Heart left ventricle (tissue), 13 donors: ENCODE data around the gene NREP.

ENCODE experiments used
- POLR2A ChIP-seq, 2 donors: fragments of 450-650 bp; IDR thresholded peaks; one replicate each; pipeline ENCODE4 v1.6.1; 2017; ENCODE audit warnings: antibody characterized with exemption in 2 of 2, mild to moderate bottlenecking in 2 of 2, moderate library complexity in 2 of 2
- TF ChIP-seq, protein P1 (sequence below), 12 donors: fragments of 200-600 bp; sonication (generic) in 4 of 12; IDR thresholded peaks; one replicate each; pipeline versions ENCODE4 v1.5.0 to v1.8.0; 2018 to 2022; ENCODE audit warnings: antibody characterized with exemption in 12 of 12, mild to moderate bottlenecking in 5 of 12
- donor health status: ischemic (EF 13 %, LVEDD 7.1; RV severe dilation, severe dysfunction).
- donor health status: DM: no; HTN: yes; CAD: no.
- donor health status: DM: no; HTN: no; CAD: no.
- donor health status: ischemic (EF 25% LVEDD 6.9; RV normal size, moderate dysfunction).
- donor health status: ischemic (EF 25% LVEDD 5.7; RV mildly dilated, moderate dysfunction).
- donor health status: ischemic (EF 35%, LVEDD 5.7; RV mildly dilated, moderate dysfunction).
- donor health status: nonischemic (EF 11% LVEDD 7.7; RV severe dilation, severe dysfunction).
- donor health status: DM: yes; HTN: yes; CAD: no.
- donor health status: PGD.
- donor health status: ischemic (EF 29% LVEDD 5.4; RV normal size, mild dysfunction).
- donor health status: nonischemic (EF 23%, LVEDD 6.1; RV moderate dilation, normal function).

DNA sequence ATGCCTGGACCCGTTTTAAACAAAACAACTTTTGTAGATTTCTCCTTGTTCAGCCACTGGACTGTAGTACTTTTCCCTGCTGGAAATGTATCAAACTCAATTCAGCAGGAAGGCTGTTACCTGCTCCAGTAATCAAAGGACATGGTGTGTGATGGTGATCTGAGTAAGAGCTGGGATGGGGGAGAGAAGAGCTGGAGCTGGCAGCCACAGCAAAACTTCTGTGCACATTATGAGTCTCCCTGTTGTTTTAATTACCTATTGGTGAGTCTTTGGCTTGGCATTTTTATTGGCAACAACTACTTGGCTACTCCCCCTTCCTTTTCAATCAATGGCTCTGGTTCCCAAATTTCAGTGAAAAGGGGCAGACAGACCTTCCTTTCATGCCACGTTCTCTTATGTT, 9.7 kb downstream of the NREP start:
- TF ChIP-seq, protein P1, sequence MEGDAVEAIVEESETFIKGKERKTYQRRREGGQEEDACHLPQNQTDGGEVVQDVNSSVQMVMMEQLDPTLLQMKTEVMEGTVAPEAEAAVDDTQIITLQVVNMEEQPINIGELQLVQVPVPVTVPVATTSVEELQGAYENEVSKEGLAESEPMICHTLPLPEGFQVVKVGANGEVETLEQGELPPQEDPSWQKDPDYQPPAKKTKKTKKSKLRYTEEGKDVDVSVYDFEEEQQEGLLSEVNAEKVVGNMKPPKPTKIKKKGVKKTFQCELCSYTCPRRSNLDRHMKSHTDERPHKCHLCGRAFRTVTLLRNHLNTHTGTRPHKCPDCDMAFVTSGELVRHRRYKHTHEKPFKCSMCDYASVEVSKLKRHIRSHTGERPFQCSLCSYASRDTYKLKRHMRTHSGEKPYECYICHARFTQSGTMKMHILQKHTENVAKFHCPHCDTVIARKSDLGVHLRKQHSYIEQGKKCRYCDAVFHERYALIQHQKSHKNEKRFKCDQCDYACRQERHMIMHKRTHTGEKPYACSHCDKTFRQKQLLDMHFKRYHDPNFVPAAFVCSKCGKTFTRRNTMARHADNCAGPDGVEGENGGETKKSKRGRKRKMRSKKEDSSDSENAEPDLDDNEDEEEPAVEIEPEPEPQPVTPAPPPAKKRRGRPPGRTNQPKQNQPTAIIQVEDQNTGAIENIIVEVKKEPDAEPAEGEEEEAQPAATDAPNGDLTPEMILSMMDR (IDR thresholded peaks at IDR 0.05): no peak
- TF ChIP-seq POLR2A (IDR thresholded peaks at IDR 0.05): no peak
